Effector CD8-positive, alpha-beta T cell (primary cell): ENCODE measurements around the gene MMP24OS.
"Not testable (repeated sequence)": the region's sequence is repeated elsewhere in the genome, so short reads cannot be mapped to it uniquely, and the experiment has no call there.

Source experiments
- DNase-seq: peaks from one replicate; lab custom pipeline; 2025; lab: John Stamatoyannopoulos, UW

Gene MMP24OS

DNA sequence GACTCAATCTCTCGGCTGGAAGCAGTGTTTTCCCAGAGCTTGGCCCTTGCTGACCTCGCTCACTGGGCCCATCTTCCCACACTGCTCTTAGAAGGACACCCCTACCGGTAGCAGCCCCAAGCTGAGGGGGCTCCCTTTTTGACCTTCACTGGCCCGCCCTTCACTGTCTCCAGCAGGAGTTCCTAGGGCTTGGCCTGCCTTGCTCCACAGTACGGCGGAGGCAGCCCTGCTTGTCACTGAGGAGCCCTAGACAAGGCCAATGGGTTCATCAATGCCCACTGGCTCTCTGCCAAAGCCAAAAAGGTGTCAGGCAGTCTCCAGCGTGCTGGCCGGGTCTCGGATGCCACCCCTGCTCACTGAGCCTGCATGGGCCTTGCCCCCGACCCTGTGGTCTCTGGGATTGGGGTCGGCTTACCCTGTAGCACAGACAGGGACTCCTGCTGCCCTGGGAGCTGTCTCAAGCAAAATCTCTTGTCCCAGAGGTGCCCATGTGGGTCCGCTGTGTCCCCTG lies 2.1 kb downstream of the MMP24OS start:
- DNase-seq: no peak

DNA sequence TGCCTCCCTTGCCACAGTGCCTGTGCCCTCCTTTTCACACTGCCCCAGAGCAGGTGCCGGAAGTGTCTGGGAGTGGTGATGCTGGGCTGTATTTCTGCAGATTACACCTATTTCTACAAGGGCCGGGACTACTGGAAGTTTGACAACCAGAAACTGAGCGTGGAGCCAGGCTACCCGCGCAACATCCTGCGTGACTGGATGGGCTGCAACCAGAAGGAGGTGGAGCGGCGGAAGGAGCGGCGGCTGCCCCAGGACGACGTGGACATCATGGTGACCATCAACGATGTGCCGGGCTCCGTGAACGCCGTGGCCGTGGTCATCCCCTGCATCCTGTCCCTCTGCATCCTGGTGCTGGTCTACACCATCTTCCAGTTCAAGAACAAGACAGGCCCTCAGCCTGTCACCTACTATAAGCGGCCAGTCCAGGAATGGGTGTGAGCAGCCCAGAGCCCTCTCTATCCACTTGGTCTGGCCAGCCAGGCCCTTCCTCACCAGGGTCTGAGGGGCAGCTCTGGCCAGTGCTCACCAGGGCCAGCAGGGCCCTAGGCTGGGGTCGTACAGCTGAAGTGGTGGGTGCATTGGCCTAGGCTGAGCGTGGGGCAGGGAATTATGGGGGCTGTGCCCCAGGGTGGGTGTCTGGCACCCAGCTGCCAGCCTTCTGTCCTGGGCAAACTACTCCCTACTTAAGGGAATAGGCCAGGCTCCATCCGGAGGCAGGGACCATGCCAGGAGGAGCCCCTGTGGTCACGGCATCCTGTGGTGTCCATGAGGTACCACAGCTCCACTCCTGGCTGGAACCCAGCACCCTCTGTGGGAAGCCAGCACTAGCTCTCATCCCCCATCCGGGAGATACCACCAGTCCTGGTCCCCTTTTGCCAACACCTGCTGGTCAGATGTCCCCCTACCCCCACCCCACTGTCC lies 3.5 kb downstream of the MMP24OS start:
- DNase-seq: no peak

GRCh38 chr20:35273449-35274171 lies 4.3 kb downstream of the MMP24OS start:
- DNase-seq: no peak

DNA sequence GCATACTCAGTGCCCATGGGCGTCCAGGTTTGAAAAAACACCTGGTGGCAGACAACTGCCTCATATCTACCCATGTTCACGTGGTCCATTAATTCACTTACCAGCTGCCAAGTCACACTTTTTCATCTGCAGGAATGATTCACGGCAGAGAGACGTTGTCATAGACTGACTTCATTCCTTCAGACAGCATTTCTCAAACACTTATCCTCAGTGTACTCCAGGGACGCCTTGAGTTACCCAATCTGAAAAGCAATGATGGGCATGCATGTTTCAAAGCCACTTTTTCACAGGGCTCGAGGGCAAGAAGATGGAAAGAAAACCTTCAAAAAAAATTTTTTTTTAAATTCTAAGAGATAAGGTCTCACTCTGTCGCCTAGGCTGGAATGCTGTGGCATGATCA lies 6.0 kb downstream of the MMP24OS start:
- no peak for DNase-seq

DNA sequence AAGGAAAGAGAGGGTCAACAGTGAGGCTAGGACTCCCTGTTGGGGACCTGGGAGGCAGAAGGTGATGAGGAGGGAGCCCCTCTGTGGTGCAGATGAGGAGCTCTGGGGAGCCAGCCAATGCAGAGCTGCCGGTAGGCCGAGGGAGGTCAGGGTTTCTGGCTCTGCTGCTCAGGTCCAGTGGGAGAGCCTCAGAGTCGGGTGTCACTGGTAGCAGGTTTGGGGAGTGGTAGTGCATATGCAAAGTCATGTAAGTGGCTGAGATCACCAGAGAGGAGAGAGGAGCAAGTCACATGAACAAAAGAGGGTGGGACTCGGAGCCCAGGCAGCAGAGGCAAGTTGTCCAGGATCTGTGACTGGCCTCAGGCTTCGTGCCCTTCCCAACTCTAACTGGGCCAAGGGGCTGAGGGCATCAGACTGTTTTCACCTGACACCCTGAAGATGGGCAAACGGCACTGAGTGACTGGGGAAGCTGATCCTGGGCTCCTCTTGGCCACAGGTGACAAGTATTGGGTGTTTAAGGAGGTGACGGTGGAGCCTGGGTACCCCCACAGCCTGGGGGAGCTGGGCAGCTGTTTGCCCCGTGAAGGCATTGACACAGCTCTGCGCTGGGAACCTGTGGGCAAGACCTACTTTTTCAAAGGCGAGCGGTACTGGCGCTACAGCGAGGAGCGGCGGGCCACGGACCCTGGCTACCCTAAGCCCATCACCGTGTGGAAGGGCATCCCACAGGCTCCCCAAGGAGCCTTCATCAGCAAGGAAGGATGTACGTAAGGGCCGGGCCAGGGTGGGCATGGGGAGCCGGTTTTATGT lies 6.6 kb downstream of the MMP24OS start:
- no peak for DNase-seq

GRCh38 chr20:35270021-35270902 lies 7.7 kb downstream of the MMP24OS start:
- no peak for DNase-seq

DNA sequence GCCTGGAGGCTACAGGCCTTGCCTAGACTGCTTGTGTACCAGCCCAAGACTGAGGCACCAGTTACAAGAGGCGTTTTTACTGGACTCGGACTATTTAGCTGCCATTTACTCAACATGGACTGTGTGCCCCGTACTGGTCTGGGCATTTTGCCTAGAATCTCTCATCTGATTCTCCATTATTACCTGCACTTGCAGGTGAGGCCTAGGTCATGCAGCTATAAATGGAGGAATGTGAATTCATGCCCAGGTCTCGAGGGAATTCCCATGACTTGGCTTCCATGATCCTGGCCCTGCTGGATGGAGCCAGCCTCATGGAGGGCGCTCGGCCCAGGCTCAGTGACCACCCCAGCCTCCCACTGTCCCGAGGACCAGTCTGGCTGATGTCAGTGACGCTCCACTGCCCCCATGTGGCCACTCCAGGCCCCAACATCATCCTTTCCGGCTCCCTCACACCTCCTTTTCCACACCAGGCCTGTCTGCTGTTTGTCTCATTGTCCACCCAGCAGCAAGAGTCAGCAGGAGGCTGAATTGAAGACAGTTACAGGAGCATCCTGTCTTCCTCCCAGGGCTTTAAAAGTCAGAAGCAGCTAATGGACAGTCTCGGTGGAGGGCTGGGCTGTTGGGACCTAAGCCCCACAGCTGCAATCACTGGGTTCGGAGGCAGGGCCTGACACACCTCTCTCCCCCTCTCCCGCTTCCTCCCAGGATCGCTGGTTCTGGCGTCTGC lies 8.7 kb downstream of the MMP24OS start:
- peak; percentile 7 for DNase-seq

- DNase-seq: no peak
Measured at GRCh38 chr20:35267092-35267491, 10.8 kb downstream of the MMP24OS start.

DNA sequence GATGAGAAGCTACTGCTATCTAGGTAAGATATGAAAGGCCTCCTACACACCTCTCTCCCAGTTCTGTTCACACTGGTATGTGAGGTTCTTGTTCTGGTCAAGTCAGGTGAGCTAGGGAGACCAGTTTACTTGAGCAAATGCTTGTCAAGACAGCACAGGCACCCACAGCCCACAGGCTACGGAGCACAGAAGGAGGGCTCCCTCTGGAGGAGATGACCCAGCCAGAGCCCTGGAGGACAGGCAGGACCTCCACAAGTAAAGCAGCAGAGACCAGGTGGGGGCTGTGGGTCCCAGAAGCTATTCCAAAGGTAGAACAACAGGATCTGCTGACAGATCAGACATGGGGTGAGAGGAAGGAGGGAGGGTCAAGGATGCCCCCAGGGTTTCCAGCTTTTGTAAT lies 13.2 kb downstream of the MMP24OS start:
- DNase-seq: no peak

GRCh38 chr20:35263532-35264341 lies 14.2 kb downstream of the MMP24OS start:
- DNase-seq: no peak

DNA sequence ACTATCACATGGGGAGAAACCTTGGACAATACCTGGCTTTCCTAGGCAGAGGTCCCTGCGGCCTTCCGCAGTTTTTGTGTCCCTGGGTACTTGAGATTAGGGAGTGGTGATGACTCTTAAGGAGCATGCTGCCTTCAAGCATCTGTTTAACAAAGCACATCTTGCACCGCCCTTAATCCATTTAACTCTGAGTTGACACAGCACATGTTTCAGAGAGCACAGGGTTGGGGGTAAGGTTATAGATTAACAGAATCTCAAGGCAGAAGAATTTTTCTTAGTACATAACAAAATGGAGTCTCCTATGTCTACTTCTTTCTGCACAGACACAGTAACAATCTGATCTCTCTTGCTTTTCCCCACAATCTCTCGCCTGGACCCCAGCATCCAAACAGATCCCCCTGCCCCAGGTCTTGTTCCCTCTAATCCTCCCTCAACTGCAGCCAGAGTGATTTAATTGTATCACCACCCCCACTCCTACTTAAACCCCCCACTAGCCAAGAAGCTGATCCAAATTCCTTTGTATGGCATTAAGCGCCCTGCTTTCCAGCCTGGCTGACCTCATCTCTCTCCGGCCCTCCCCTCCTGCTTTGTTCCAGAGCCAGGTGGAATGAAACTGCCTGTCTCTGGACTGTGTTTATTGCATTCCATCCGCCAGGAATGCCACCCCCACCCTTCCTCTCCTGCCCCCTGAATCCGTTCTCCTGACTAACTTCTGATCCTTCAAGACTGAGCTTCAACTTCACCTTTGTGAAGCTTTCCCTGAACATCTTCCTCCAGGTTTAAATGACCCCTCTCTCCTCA lies 15.0 kb downstream of the MMP24OS start:
- DNase-seq: not testable (repeated sequence)

DNA sequence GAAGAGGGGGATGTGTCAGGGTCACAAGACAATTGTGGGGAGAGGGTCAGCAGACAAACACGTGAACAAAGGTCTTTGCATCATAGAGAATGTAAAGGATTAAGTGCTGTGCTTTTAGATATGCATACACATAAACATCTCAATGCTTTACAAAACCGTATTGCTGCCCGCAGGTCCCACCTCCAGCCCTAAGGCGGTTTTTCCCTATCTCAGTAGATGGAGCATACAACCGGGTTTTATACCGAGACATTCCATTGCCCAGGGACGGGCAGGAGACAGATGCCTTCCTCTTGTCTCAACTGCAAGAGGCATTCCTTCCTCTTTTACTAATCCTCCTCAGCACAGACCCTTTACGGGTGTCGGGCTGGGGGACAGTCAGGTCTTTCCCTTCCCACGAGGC lies 15.6 kb downstream of the MMP24OS start:
- DNase-seq: not testable (repeated sequence)

DNA sequence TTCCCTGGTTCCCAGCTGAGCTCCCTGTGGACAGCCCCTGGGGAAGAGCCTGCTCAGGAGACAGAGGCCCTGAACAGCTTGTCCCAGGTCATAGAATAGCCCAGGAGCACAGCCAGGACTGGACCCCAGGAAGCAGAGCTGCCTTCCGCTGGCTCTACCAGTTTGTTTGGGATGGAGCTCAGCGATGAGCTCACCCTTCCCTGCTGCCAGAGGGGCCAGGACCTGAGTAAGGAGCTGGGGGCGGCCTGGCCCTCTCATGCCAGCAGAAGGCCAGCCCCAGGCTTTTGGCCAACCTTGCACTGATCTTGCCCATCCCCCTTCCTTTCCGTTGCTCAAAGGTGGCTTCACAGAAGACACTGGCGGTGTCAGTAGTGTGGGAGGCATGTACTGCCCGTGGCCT lies 17.5 kb downstream of the MMP24OS start:
- DNase-seq: no peak

DNA sequence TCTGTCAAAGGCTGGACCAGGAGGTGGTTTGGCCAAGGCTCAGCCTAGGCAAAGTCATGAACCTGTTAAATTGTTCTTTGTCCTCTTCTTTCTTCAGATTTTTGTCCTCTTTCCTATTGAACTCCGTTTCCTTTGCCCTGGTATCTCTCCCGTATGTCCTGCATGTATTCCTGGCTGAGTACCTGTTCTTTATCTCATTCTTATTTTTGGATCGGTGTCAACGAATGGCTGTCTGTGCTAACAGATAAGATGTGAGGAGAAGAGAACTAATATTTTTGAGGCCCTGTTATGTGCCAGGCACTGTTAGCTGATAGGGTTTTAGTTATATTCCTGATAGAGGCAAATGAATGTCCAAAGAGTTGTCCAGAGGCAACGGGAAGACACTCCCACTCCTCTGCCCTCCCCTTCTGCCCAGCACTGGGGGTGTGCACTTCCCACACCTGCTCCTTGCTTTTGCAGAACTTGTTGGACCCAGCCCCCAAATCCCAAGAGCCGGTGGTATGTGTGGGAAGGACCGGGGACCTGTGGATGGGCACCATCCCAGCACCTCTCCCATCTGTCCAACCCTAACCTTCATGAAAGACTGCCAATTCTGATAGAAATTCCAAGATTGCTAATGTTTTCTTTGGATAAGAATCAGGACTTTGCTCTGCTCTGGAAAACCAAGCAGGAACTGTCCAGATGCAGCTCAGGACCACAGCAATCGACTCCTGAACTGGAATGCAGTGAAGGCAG lies 20.6 kb downstream of the MMP24OS start:
- no peak for DNase-seq

DNA sequence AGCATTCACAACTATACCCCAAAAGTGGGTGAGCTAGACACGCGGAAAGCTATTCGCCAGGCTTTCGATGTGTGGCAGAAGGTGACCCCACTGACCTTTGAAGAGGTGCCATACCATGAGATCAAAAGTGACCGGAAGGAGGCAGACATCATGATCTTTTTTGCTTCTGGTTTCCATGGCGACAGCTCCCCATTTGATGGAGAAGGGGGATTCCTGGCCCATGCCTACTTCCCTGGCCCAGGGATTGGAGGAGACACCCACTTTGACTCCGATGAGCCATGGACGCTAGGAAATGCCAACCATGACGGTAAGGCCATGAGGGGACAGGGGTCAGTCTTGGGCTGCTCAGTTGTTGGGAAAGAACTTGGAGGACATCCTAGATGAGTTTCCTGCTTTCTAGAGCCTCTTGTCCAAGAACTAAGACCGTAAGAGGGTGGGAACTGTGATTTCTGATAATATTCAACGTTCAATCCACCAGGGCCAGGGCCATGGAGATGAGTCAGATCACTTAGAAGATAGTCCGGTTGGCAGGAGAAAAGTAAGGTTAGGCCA lies 23.4 kb downstream of the MMP24OS start:
- no peak for DNase-seq

- no peak for DNase-seq
Measured at GRCh38 chr20:35253010-35253409, 24.9 kb downstream of the MMP24OS start.

- DNase-seq: not testable (repeated sequence)
Measured at GRCh38 chr20:35252598-35252997, 25.3 kb downstream of the MMP24OS start.

GRCh38 chr20:35252037-35252461 lies 25.9 kb downstream of the MMP24OS start:
- DNase-seq: no peak
